ENCODE data around the gene ANKS1A. TPM values are rescaled to one million over a fixed set of nuclear protein-coding genes. Genes with fewer than 3 reads are reported as not detected.

Gene ANKS1A
- total RNA-seq, 4 donors from 2014 or later: 5.3 to 8.6 (median 7.0) TPM

- no peak overlapping the region for H3K4me3 ChIP-seq
- H3K36me3 ChIP-seq: peaks cover 0 to 19% of the 10 kb centered on the region in 2 donors
- H3K4me1 ChIP-seq: no peaks in the 10 kb centered on the region
- in situ Hi-C loops (cut with MboI; ENCODE audit: low sequenced_read_pairs in 4 of 4): no loop called here
- TF ChIP-seq CTCF (IDR thresholded peaks at IDR 0.05 in 4 of 5, conservative IDR thresholded peaks at IDR 0.05 in 1 of 5) (no peak), POLR2A (IDR thresholded peaks at IDR 0.05) (no peak)
- no peaks in the 10 kb centered on the region for H3K9me3 ChIP-seq
- H3K27me3 ChIP-seq: no peaks in the 10 kb centered on the region
- no peak for ATAC-seq
- intact Hi-C loops (cut with DNase I; ENCODE audit: low total_unique reads): no loop called here
- DNase-seq: no peak
- no peak overlapping the region for H3K27ac ChIP-seq
These were observed 81.4 kb downstream of the ANKS1A start for GRCh38 chr6:34970488-34970887.

DNA sequence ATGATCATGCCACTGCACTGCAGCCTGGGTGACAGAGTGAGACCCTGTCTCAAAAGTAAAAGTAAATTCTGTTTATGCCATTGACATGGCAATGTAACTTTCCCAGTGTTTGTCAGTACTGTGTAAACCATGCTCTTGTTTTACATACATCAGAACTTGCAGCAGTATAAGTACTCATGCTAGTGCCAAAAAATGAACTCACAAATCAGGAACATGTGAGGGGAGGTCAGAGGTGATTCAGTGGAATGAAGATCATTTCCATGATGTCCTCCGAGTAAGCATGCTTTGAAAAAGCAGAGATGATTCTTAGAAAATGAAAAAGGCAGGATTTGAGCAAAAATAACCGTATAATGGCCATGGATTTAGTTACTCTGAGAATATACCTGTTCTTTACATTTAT is 81.9 kb downstream of the ANKS1A start:
- Histone ChIP-seq H3K27me3 (no peaks in the 10 kb centered on the region), H3K36me3 (peaks cover 0 to 19% of the 10 kb centered on the region in 2 donors), H3K9me3 (no peaks in the 10 kb centered on the region), H3K4me1 (no peaks in the 10 kb centered on the region), H3K4me3 (no peak overlapping the region), H3K27ac (no peak overlapping the region)
- in situ Hi-C loops (cut with MboI; ENCODE audit: low sequenced_read_pairs in 4 of 4) (no loop called here), intact Hi-C loops (cut with DNase I; ENCODE audit: low total_unique reads) (no loop called here)
- ATAC-seq (no peak), DNase-seq (no peak)
- TF ChIP-seq CTCF (IDR thresholded peaks at IDR 0.05 in 4 of 5, conservative IDR thresholded peaks at IDR 0.05 in 1 of 5) (no peak), POLR2A (IDR thresholded peaks at IDR 0.05) (no peak)

DNA sequence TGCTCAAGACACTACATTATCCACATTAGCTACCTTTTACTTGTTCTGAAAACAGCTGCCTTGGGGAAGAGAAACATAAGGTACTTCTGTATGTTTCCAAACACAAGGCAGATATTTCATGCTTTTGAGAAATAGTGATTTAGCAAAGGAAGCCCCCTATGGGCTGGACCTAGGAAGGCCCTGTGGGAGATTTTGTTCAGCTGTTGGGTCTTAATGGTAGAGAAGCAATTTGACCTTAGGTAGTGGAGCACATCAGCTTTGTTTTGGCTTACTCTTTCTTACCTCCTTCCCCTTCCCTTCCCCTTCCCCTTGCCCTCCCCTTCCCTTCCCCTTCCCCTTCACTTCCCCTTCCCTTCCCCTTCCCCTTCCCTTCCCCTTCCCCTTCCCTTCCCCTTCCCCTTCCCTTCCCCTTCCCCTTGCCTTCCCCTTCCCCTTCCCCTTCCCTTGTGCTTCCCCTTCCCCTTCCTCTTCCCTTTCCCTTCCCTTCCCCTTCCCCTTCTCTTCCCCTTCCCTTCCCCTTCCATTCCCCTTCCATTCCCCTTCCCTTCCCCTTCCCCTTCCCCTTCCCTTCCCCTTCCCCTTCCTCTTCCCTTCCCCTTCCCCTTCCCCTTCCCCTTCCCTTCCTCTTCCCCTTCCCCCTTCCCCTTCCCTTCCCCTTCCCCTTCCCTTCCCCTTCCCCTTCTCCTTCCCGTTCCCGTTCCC is 84.6 kb downstream of the ANKS1A start:
- in situ Hi-C loops (cut with MboI; ENCODE audit: low sequenced_read_pairs in 4 of 4) (no loop called here), intact Hi-C loops (cut with DNase I; ENCODE audit: low total_unique reads) (no loop called here)
- no peak for TF ChIP-seq POLR2A (IDR thresholded peaks at IDR 0.05)
- no peak for TF ChIP-seq CTCF (IDR thresholded peaks at IDR 0.05 in 4 of 5, conservative IDR thresholded peaks at IDR 0.05 in 1 of 5)
- H3K27ac ChIP-seq: no peak overlapping the region
- DNase-seq (no peak), ATAC-seq (no peak)
- no peak overlapping the region for H3K4me3 ChIP-seq
- H3K36me3 ChIP-seq: peaks cover 0 to 19% of the 10 kb centered on the region in 2 donors
- no peaks in the 10 kb centered on the region for H3K4me1 ChIP-seq
- H3K9me3 ChIP-seq: no peaks in the 10 kb centered on the region
- no peaks in the 10 kb centered on the region for H3K27me3 ChIP-seq

DNA sequence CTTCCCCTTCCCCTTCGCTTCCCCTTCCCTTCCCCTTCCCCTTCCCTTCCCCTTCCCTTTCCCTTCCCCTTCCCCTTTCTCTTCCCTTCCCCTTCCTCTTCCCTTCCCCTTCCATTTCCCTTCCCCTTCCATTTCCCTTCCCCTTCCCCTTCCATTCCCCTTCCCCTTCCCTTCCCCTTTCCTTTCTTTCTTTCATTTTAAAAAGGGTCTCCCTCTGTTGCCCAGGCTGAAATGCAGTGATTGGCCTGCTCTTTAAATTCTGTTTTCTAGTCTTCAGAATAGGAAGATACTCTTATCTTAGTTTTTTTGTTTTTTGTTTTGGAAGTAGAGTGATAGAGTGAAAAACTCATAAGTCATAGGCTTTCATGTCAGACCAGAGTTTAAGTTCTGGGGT is 85.2 kb downstream of the ANKS1A start:
- intact Hi-C loops (cut with DNase I; ENCODE audit: low total_unique reads) (no loop called here), in situ Hi-C loops (cut with MboI; ENCODE audit: low sequenced_read_pairs in 4 of 4) (no loop called here)
- Histone ChIP-seq H3K36me3 (peaks cover 0 to 19% of the 10 kb centered on the region in 2 donors), H3K4me1 (no peaks in the 10 kb centered on the region), H3K27ac (no peak overlapping the region), H3K9me3 (no peaks in the 10 kb centered on the region), H3K4me3 (no peak overlapping the region), H3K27me3 (no peaks in the 10 kb centered on the region)
- ATAC-seq: no peak
- no peak for TF ChIP-seq CTCF (IDR thresholded peaks at IDR 0.05 in 4 of 5, conservative IDR thresholded peaks at IDR 0.05 in 1 of 5)
- no peak for TF ChIP-seq POLR2A (IDR thresholded peaks at IDR 0.05)
- no peak for DNase-seq

DNA sequence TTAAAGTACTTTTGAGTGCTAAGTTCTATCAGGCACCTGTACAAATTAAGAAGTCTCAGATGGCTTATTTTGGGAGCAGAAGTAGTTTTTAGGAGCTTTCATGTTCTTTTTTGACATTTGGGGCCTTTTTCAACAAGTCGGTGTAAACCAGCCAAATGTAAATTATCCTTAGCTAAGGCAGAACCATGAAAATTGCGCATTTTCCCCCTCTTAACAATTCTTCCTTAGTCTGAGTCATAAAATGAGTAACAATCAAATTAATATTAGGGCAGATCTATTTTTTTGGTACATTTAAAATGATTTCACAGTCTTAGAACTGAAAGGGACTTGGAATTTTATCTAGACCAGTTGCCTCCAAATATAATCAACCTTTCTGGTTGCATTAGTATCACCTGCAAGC is 87.2 kb downstream of the ANKS1A start:
- DNase-seq (no peak), ATAC-seq (no peak)
- TF ChIP-seq POLR2A (IDR thresholded peaks at IDR 0.05) (no peak), CTCF (IDR thresholded peaks at IDR 0.05 in 4 of 5, conservative IDR thresholded peaks at IDR 0.05 in 1 of 5) (no peak)
- H3K4me3 ChIP-seq: no peak overlapping the region
- no peaks in the 10 kb centered on the region for H3K4me1 ChIP-seq
- H3K36me3 ChIP-seq: peaks cover 0 to 5% of the 10 kb centered on the region in 2 donors
- no peaks in the 10 kb centered on the region for H3K27me3 ChIP-seq
- no peak overlapping the region for H3K27ac ChIP-seq
- intact Hi-C loops (cut with DNase I; ENCODE audit: low total_unique reads): no loop called here
- no peaks in the 10 kb centered on the region for H3K9me3 ChIP-seq
- in situ Hi-C loops (cut with MboI; ENCODE audit: low sequenced_read_pairs in 4 of 4): loop anchor here in 2 of 4 donors (25.0 kb wide), 1 partner anchor 261 kb away; no protein-coding TSS in a partner anchor
